ENCODE data around the gene RBBP7. TPM values are rescaled to one million over a fixed set of nuclear protein-coding genes. Genes with fewer than 3 reads are reported as not detected.
A peak's percentile ranks its signal among the peaks of the same experiment; 100 is the strongest.

RBBP7 gene
- polyA plus RNA-seq, 1 donor from 2014 or later: 170 TPM

DNA sequence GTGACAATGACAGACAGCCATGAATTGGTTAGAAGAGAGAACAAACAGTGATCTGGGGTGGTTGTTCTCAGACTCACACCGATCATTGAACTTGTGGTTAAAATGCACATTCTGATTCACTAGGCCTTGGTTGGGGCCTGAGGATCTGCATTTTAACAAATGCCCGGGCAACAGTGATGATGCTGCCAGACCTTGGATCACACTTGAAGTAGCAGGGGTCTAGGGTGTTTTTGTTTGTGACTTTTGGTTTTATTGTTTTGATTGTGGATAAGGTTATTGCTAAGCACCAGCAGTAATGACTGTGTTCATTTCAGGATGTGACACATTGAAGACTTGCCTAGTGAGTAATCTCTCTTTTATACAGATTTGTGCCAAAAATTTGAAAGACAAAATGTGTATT is 47.4 kb downstream of the RBBP7 start:
- Mint-ChIP-seq H3K4me3 (no peak overlapping the region), H3K4me1 (peaks cover 0 to 5% (median 0%) of the 10 kb centered on the region in 3 donors), H3K27me3 (no peaks in the 10 kb centered on the region), H3K27ac (no peak overlapping the region), H3K9me3 (no peaks in the 10 kb centered on the region), H3K36me3 (peaks cover 5% of the 10 kb centered on the region)

DNA sequence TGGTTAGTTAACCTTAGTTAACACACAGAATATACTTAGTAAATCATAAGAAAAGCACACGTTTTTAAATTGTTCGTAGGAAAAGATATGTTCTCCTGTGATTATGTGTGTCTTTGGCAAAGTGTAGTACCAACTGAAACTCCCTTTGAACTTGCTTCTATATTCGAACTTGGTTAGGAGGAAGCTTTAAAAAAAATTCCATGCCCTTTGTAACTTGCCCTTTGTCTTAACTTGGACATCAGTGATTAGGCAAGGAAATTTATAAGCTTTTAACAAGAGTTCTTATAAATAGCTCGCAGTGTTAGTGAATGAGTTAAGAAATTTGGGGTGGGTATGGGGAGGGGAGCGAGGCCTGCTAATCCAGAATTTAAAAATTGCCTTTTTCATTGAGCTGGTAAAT is 50.5 kb downstream of the RBBP7 start:
- no peak overlapping the region for H3K27ac Mint-ChIP-seq

DNA sequence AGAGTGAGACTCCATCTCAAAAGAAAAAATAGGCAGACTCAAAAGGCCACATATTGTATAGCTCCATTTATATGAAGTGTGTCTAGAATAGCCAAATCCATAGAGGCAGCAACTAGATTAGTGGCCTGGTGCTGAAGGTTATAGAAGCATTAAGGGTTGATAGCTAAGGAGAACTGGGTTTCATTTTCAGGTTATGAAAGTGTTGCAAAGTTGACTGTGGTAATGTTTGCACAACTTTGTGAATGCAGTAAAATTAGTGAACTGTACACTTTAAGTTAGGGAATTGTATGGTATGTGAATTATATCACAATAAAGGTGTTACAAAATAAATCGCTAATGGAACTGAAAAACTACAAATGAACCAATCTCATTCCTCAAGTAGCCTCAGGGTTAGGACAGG is 55.6 kb downstream of the RBBP7 start:
- peaks cover 8% of the 10 kb centered on the region for H3K36me3 Mint-ChIP-seq
- no peak overlapping the region for H3K4me3 Mint-ChIP-seq
- no peaks in the 10 kb centered on the region for H3K9me3 Mint-ChIP-seq
- H3K27ac Mint-ChIP-seq: no peak overlapping the region
- H3K27me3 Mint-ChIP-seq: no peaks in the 10 kb centered on the region
- H3K4me1 Mint-ChIP-seq: peaks cover 1 to 4% (median 3%) of the 10 kb centered on the region in 3 donors

More for the DNA sequence above, 50.5 kb downstream of the RBBP7 start:
- H3K36me3 Mint-ChIP-seq: peaks cover 5% of the 10 kb centered on the region
- peaks cover 0 to 1% (median under 1%) of the 10 kb centered on the region in 3 donors for H3K4me1 Mint-ChIP-seq
- no peaks in the 10 kb centered on the region for H3K9me3 Mint-ChIP-seq
- no peak overlapping the region for H3K4me3 Mint-ChIP-seq
- H3K27me3 Mint-ChIP-seq: no peaks in the 10 kb centered on the region

DNA sequence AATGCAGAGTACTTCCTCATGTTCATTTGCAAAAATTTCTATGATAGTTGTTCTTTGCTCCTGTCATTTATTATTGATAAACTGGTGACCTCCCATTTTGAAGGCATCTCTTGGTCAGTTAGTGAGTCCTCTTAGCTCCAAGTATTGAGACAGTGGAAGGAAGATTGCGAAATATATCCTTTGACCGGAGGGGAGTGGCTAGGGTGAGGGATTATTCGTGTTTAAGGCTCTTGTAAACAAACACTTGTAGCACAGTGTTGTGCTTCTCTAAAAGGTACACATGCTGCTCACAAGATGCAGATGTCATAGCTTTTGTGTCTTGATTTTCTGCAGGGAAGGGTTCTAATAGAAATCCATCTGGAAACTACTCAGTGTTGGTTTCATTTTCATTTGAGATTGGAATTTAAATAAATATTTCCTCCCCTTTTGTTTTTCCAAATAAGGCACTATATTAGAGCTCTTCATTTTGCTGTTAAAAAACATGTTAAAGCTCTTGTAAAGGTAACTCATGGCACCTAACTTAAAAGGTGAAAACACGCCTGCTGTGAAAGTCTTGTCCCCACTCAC is 62.1 kb downstream of the RBBP7 start:
- Mint-ChIP-seq H3K4me3 (no peak overlapping the region), H3K27ac (no peak overlapping the region), H3K4me1 (peaks cover 21 to 31% (median 27%) of the 10 kb centered on the region in 3 donors), H3K27me3 (no peaks in the 10 kb centered on the region), H3K9me3 (no peaks in the 10 kb centered on the region), H3K36me3 (peaks cover 4% of the 10 kb centered on the region)

DNA sequence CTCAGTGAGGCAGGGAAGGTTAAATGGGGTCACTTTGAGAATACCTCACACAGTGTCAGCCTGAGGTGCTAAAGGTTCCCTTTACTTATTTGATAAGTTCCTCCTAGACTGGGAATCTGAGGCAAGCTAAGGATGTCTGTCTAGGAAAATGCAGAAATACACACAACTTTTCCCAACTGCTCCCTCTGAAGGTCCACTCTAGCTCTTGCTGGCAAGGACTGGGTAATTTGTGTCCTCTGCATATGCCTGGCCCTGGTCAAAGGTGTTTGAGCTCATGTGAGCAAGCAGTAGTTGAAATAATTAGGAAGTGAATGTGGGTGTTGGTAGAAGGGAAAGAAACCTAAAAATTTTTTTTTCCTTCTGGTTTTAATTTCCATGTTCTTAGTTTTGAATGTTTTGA is 62.6 kb downstream of the RBBP7 start:
- Mint-ChIP-seq H3K27ac (no peak overlapping the region), H3K36me3 (peaks cover 4% of the 10 kb centered on the region), H3K4me3 (no peak overlapping the region), H3K27me3 (no peaks in the 10 kb centered on the region), H3K9me3 (no peaks in the 10 kb centered on the region), H3K4me1 (peaks cover 21 to 31% (median 27%) of the 10 kb centered on the region in 3 donors)

DNA sequence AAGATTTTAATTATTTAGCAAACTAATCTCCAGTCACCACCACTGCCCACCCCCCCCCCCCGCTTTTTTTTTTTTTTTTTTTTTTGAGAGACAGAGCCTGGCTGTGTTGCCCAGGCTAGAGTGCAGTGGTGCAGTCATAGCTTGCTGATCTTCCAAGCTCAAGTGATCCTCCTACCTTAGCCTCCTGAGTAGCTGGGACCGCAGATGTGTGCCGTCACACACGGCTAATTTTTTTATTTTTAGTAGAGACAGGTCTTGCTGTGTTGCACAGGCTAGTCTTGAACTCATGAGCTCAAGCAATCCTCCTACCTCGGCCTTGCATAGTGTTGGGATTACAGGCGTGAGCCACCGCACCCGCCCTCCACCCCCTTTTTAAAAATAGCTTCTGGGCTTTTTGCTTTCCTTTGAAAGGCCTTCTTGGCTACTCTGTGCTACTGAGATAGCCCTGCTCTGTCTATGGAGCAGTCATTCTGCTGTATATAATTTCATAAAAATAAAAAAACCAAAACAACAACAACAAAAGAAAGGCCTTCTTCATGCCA is 65.2 kb downstream of the RBBP7 start:
- H3K9me3 Mint-ChIP-seq: peaks cover 0 to 2% (median 0%) of the 10 kb centered on the region in 3 donors
- H3K4me1 Mint-ChIP-seq: peaks cover 21 to 27% (median 26%) of the 10 kb centered on the region in 3 donors
- peak overlapping the region in 1 of 4 donors; percentile 68 for H3K4me3 Mint-ChIP-seq
- H3K27ac Mint-ChIP-seq: no peak overlapping the region
- H3K27me3 Mint-ChIP-seq: no peaks in the 10 kb centered on the region
- no peaks in the 10 kb centered on the region for H3K36me3 Mint-ChIP-seq

DNA sequence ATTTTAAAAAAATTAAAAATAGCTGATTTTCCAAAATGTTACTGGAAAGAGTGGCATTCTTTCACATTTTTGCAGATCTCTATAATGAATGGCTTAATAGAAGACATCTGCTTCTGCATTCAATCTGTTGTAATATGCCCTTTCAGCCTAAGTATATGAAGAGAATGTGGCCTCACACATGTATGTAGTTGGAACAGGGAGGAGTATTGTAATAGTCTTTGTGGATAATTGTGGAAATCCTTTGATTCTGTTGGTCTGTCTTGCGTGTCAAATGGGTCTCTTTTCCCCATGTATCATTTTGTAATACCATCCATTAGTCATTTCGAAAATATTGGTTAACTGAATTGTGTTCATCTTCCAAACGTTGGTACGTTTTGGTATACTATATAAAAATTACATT is 72.3 kb downstream of the RBBP7 start:
- Mint-ChIP-seq H3K36me3 (peaks cover 6% of the 10 kb centered on the region), H3K27me3 (no peaks in the 10 kb centered on the region), H3K4me1 (peaks cover 0 to 11% (median 0%) of the 10 kb centered on the region in 3 donors), H3K27ac (no peak overlapping the region), H3K4me3 (no peak overlapping the region), H3K9me3 (peaks cover 0 to 2% (median 0%) of the 10 kb centered on the region in 3 donors)

DNA sequence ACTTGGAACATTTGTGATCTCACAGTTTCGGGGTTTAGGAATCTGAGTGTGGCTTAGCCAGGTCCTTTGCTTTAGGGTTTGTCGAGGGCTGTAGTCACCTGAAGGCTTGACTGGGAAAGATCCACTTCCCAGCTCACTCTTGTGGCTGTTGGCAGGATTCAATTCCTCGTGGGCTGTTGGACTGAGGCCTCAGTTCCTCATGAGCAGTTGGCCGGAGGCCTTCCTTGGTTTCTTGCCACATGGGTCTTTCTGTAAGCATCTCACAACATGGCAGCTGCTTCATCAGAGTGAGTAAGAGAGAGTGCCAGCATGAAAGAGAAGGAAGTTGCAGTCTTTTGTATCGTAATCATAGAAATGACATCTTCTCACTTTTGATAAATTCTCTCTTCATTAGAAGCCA is 72.8 kb downstream of the RBBP7 start:
- Mint-ChIP-seq H3K9me3 (peaks cover 0 to under 1% (median 0%) of the 10 kb centered on the region in 3 donors), H3K36me3 (peaks cover 6% of the 10 kb centered on the region), H3K4me3 (no peak overlapping the region), H3K4me1 (peaks cover 0 to 11% (median 0%) of the 10 kb centered on the region in 3 donors), H3K27me3 (no peaks in the 10 kb centered on the region), H3K27ac (no peak overlapping the region)

DNA sequence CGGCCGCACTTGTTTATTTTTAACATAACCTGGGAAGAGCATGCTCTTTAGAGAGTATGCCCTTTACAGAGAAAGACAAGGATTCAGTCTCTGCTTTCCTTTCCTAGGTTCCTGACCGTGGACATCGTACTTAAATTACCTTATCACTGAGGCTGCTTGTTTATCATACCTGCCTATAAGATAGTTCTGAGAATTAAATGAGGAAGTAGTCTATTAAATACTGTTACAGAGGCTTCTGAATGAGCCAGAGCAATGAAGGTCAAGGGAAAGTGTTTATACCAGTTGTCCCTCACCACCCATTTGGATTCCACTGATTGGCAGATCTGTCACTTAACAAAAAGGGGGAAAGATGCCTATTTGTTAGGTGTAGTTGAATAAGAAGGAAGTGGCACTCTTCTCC is 73.9 kb downstream of the RBBP7 start:
- H3K36me3 Mint-ChIP-seq: peaks cover 6% of the 10 kb centered on the region
- H3K27ac Mint-ChIP-seq: no peak overlapping the region
- H3K4me1 Mint-ChIP-seq: peaks cover 0 to 11% (median under 1%) of the 10 kb centered on the region in 3 donors
- H3K9me3 Mint-ChIP-seq: no peaks in the 10 kb centered on the region
- H3K27me3 Mint-ChIP-seq: no peaks in the 10 kb centered on the region
- H3K4me3 Mint-ChIP-seq: peak overlapping the region in 1 of 4 donors; percentile 34

Other genes starting within 250 kb of the RBBP7 start
- not detected for gene S100G, start 220.2 kb downstream of the RBBP7 start, polyA plus RNA-seq
- gene CTPS2, start 157.7 kb downstream of the RBBP7 start, polyA plus RNA-seq: 4.5 TPM
- 19.8 TPM for gene SYAP1, start 150.8 kb downstream of the RBBP7 start, polyA plus RNA-seq
- 17.1 TPM for gene TXLNG, start 83.9 kb downstream of the RBBP7 start, polyA plus RNA-seq
- 1.3 TPM for gene REPS2, start 76.3 kb upstream of the RBBP7 start, polyA plus RNA-seq

Data from IgD-negative memory B cell (primary cell).